ENCODE measurements around the gene KLF3.

Gene KLF3

GRCh38 chr4:38704622-38705154, 40.7 kb downstream of the KLF3 start:
- DNase-seq: no peak

GRCh38 chr4:38706301-38706700, 42.3 kb downstream of the KLF3 start:
- DNase-seq: no peak

GRCh38 chr4:38710053-38710452, 46.1 kb downstream of the KLF3 start:
- no peak for DNase-seq

- no peak for DNase-seq
Observed at GRCh38 chr4:38711066-38711465, 47.1 kb downstream of the KLF3 start.

GRCh38 chr4:38715050-38715449, 51.1 kb downstream of the KLF3 start:
- DNase-seq: no peak

DNA sequence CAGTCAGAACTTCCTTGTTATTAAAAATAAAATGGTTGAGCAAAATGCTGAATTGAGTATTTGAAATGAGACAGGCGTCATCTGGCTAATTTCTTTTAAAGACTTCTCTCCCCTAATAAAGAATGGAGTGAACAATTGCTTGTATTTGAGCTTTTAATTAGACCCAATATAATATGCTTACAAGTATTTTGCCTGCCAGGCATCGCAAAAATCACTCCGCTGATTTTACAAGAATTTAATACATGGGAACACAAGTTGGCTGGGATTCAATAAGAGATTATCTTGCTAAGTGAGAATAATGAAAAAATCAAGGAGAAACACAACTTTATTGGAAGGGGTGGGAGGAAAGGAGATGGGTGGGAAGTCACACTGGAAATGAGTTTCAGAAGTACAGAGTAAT, 52.3 kb downstream of the KLF3 start:
- no peak for DNase-seq

- no peak for DNase-seq
Observed at GRCh38 chr4:38717604-38718003, 53.6 kb downstream of the KLF3 start.

DNA sequence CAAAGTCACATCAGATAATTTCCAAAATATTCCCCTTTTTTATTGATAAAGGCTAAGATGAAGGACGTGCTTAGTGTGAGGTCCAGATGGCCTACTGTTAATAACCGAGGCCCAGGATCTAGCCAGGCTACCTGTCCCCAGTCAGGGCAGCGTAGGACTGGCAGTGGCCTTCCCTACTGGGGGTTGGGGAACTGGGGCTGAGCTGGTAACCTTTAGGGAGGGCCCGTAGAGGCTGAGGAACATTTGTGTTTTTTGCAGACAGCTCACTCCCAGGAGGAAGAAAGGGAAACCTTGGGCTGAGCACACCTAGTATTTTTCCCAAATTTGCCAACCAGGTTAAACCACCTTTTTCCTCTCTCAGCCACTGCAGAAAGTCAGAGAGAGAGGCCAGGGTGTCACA, 59.1 kb downstream of the KLF3 start:
- DNase-seq: no peak

- DNase-seq: no peak
Observed at GRCh38 chr4:38723726-38724474, 59.9 kb downstream of the KLF3 start.

GRCh38 chr4:38724475-38724808, 60.4 kb downstream of the KLF3 start:
- DNase-seq: no peak

GRCh38 chr4:38728631-38729141, 64.7 kb downstream of the KLF3 start:
- no peak for DNase-seq

DNA sequence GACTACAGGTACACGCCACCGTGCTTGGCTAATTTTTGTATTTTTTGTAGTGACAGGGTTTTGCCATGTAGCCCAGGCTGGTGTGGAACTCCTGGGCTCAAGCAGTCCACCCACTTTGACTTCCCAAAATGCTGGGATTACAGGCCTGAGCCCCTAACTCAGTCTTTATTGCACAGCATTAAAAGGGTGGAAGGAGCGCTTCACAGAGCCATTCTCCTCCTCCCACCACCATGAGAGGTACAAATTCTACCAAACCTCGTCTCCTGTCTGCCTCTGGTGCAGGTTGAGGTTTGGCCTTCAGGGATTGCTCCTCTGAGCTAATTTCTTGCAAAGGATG, 66.5 kb downstream of the KLF3 start:
- no peak for DNase-seq

GRCh38 chr4:38730830-38731646, 67.0 kb downstream of the KLF3 start:
- peak; percentile 56 to 70 for DNase-seq

GRCh38 chr4:38733663-38734062, 69.7 kb downstream of the KLF3 start:
- DNase-seq: no peak

- DNase-seq: no peak
Observed at GRCh38 chr4:38734446-38734845, 70.4 kb downstream of the KLF3 start.

- DNase-seq: no peak
Observed at GRCh38 chr4:38734911-38735310, 70.9 kb downstream of the KLF3 start.

- no peak for DNase-seq
Observed at GRCh38 chr4:38735870-38736269, 71.9 kb downstream of the KLF3 start.

- no peak for DNase-seq
Observed at GRCh38 chr4:38738940-38739803, 75.2 kb downstream of the KLF3 start.

DNA sequence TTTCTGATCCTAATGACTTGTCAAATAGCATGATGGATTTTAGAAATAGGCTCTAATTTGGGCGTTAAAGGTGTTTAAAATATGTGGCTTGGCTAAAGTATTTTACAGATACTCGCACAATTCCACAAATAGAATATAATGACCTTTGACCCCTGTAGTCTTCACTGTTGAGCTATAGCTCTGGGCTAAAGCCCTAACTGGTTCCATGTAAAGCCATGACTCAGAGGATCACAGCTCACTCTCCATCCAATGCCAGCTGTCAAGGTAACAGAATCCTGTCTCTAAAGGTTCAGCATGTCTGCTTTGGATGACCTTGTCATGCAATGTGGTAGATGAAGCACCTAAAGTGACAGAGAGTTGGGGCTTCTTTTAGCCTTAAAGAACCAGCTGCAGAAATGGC, 76.3 kb downstream of the KLF3 start:
- no peak for DNase-seq

- no peak for DNase-seq
Observed at GRCh38 chr4:38743866-38744265, 79.9 kb downstream of the KLF3 start.

DNA sequence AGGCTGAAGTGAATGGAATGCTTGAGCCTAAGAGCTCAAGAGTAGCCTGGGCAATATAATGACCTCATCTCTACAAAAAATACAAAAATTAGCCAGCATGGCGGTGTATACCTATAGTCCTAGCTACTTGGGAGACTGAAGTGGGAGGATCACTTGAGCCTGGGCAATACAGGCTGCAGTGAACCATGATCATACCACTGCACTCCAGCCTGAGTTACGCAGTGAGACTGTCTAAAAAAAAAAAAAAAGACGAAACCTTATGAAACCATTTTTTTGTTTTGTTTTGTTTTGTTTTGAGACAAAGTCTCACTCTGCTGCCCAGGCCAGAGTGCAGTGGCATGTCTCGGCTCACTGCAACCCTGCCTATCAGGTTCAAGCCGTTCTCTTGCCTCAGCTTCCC, 81.9 kb downstream of the KLF3 start:
- DNase-seq: no peak

DNA sequence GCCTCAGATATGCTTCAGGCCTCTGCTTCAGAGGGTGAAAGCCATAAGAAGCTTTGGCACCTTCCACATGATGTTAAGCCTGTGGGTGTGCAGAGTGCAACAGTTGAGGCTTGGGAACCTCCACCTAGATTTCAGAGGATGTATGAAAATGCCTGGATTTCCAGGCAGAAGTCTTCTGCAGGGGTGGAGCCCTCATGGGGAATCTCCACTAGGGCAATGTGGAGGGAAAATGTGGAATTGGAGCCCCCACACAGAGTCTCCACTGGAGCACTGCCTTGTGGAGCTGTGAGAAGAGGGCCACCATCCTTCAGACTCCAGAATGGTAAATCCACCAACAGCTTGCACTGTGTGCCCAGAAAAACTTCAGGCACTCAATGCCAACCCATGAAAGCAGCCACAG, 83.6 kb downstream of the KLF3 start:
- DNase-seq: no peak

DNA sequence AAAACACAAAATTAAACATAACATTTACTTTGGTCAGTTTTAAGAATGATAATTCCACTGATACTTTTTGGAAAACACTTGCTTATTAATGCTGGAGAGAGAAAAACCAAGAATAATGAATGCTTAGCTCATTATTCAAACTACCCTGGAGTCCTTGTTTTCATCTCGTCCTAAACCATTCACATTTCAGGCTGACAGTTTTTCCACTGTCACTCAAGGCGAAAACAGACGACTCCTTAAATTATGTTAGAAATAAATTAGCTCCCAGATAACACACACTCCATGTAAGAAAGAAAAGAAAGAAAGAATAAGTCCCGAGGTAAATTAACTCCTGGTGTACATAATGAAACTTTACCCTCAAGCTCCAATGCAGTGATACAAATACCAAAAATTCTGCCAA, 85.3 kb downstream of the KLF3 start:
- no peak for DNase-seq

Data from AML-193 (cell line).